ENCODE measurements around the gene IGF1R.

Gene IGF1R

DNA sequence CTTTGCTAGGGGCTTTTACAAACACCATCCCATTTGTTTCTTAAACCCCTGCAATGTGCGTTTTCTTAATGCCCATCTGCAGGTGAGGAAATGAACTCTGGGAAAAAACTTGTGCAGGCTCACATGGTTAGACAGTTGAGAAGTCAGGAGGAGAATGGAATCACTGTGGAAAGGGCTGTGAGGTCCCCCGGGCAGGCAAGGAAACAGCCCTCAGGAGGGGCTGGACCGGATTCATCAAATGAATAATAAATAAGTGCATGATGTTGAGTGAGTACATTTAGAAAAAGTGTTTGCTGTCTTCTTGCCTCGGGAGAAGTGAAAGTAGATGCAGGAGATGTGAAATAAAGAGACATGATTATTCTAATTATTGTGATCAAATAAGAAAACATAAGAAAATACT lies 282.7 kb downstream of the IGF1R start:
- no peaks in the 10 kb centered on the region for H3K79me2 ChIP-seq (ENCODE audit: insufficient read depth, low read length)
- TF ChIP-seq EZH2phosphoT487 (conservative IDR thresholded peaks at IDR 0.05; ENCODE audit: low read length) = no peak
- TF ChIP-seq, protein P1, sequence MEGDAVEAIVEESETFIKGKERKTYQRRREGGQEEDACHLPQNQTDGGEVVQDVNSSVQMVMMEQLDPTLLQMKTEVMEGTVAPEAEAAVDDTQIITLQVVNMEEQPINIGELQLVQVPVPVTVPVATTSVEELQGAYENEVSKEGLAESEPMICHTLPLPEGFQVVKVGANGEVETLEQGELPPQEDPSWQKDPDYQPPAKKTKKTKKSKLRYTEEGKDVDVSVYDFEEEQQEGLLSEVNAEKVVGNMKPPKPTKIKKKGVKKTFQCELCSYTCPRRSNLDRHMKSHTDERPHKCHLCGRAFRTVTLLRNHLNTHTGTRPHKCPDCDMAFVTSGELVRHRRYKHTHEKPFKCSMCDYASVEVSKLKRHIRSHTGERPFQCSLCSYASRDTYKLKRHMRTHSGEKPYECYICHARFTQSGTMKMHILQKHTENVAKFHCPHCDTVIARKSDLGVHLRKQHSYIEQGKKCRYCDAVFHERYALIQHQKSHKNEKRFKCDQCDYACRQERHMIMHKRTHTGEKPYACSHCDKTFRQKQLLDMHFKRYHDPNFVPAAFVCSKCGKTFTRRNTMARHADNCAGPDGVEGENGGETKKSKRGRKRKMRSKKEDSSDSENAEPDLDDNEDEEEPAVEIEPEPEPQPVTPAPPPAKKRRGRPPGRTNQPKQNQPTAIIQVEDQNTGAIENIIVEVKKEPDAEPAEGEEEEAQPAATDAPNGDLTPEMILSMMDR (IDR thresholded peaks at IDR 0.05; ENCODE audit: insufficient read depth, low read length, poor library complexity, severe bottlenecking) = no peak
- no peak overlapping the region for H3K9ac ChIP-seq (ENCODE audit: low read length)
- no peak overlapping the region for H2AFZ ChIP-seq (ENCODE audit: low read depth, low read length, severe bottlenecking)
- H3K27me3 ChIP-seq (ENCODE audit: low read length) = no peaks in the 10 kb centered on the region
- no peaks in the 10 kb centered on the region for H3K9me2 ChIP-seq (replicated peaks; ENCODE audit: insufficient read depth, low read length)
- H3K36me3 ChIP-seq (ENCODE audit: low read length) = no peaks in the 10 kb centered on the region
- H3K27ac ChIP-seq (ENCODE audit: low read depth, low read length) = no peak overlapping the region
- H3K4me3 ChIP-seq (ENCODE audit: insufficient read depth, low read length, poor library complexity, severe bottlenecking) = no peak overlapping the region
- H3K4me2 ChIP-seq (ENCODE audit: low read depth, low read length, poor library complexity, severe bottlenecking) = no peak overlapping the region
- H3K9me3 ChIP-seq (ENCODE audit: insufficient read depth, low read length) = no peaks in the 10 kb centered on the region
- no peaks in the 10 kb centered on the region for H4K20me1 ChIP-seq (ENCODE audit: low read depth, low read length)
- no peaks in the 10 kb centered on the region for H3F3A ChIP-seq (ENCODE audit: insufficient read depth)

DNA sequence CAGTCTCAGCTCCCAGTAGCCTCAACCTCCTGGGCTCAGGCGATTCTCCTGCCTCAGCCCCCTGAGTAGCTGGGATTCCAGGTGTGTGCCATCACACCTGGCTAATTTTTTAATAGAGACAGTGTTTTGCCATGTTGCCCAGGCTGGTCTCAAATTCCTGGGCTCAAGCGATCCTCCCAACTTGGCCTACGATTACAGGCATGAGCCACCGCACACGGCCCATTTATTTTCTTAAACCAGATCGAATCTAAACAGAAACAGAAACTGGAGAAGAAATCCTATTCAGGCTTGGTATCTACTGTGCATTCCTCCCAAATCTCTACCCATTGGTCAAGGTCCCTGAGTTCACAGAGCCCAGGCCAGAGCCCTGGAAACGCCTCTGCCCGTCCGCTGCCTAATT lies 285.1 kb downstream of the IGF1R start:
- TF ChIP-seq EZH2phosphoT487 (conservative IDR thresholded peaks at IDR 0.05; ENCODE audit: low read length) = no peak
- Histone ChIP-seq H3K27me3 (ENCODE audit: low read length) (no peaks in the 10 kb centered on the region), H3K4me3 (ENCODE audit: insufficient read depth, low read length, poor library complexity, severe bottlenecking) (no peak overlapping the region), H3K9me3 (ENCODE audit: insufficient read depth, low read length) (no peaks in the 10 kb centered on the region), H3K4me2 (ENCODE audit: low read depth, low read length, poor library complexity, severe bottlenecking) (no peak overlapping the region), H3K9ac (ENCODE audit: low read length) (no peak overlapping the region), H2AFZ (ENCODE audit: low read depth, low read length, severe bottlenecking) (no peak overlapping the region), H3K27ac (ENCODE audit: low read depth, low read length) (no peak overlapping the region), H4K20me1 (ENCODE audit: low read depth, low read length) (no peaks in the 10 kb centered on the region), H3K9me2 (replicated peaks; ENCODE audit: insufficient read depth, low read length) (no peaks in the 10 kb centered on the region), H3K79me2 (ENCODE audit: insufficient read depth, low read length) (no peaks in the 10 kb centered on the region), H3K36me3 (ENCODE audit: low read length) (no peaks in the 10 kb centered on the region), H3F3A (ENCODE audit: insufficient read depth) (no peaks in the 10 kb centered on the region)

DNA sequence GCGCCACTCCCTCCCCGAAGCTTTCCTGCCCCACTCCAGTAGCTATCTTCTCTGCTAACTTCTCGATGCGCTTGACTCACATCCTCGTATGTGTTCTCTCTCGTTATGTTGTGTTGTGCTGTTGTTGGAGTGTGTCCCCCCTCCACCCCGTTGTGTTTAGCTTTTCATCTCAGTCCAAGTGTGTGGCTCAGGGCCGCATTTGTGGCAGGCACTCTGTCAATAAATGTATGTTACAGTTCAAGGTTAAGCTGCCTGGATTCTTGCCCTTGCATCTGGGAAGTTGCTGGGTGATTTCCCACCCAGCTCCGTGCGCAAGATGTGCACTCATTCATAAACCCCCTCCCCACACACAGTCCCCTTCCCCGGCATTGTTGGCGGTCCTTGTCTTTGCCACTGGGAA lies 287.4 kb downstream of the IGF1R start:
- H3K4me3 ChIP-seq (ENCODE audit: insufficient read depth, low read length, poor library complexity, severe bottlenecking) = no peak overlapping the region
- no peaks in the 10 kb centered on the region for H4K20me1 ChIP-seq (ENCODE audit: low read depth, low read length)
- no peaks in the 10 kb centered on the region for H3K79me2 ChIP-seq (ENCODE audit: insufficient read depth, low read length)
- TF ChIP-seq, protein P1 (IDR thresholded peaks at IDR 0.05; ENCODE audit: insufficient read depth, low read length, poor library complexity, severe bottlenecking) = no peak
- no peaks in the 10 kb centered on the region for H3K9me3 ChIP-seq (ENCODE audit: insufficient read depth, low read length)
- no peaks in the 10 kb centered on the region for H3K36me3 ChIP-seq (ENCODE audit: low read length)
- no peak overlapping the region for H3K4me2 ChIP-seq (ENCODE audit: low read depth, low read length, poor library complexity, severe bottlenecking)
- H2AFZ ChIP-seq (ENCODE audit: low read depth, low read length, severe bottlenecking) = no peak overlapping the region
- H3K27ac ChIP-seq (ENCODE audit: low read depth, low read length) = no peak overlapping the region
- H3K27me3 ChIP-seq (ENCODE audit: low read length) = no peaks in the 10 kb centered on the region
- no peaks in the 10 kb centered on the region for H3K9me2 ChIP-seq (replicated peaks; ENCODE audit: insufficient read depth, low read length)
- no peak overlapping the region for H3K9ac ChIP-seq (ENCODE audit: low read length)
- H3F3A ChIP-seq (ENCODE audit: insufficient read depth) = no peaks in the 10 kb centered on the region

DNA sequence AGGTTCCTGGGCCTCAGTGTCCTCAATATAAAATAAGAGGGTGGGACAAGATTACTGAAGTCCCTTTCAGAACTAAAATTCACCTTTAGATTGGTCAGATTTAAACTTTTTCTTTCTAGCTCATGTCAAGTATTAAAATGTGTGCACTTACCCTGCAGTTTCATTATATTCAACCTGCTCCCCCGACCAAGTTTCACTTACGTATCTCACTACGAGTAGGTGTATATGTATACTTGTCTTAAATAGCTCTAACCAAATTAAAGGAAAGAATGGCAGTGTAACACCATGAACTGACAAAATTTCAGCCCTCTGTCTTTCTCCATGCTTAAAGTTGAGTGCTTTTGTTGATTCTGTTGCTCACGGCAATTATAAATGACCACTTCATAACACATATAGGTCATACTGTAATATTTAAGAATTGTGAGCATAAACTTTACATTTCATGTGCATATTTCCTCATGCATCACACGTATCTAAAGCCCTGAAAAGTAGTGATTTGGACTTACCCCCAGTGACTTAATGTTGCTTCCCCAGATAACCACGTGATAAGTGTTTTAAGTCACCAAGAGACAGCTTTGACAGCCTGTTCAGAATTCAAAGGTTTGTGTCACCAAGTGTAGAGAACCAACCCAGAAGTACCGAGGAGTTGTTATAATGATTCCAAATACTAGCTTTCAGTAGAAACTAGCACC lies 289.2 kb downstream of the IGF1R start:
- no peaks in the 10 kb centered on the region for H3K9me2 ChIP-seq (replicated peaks; ENCODE audit: insufficient read depth, low read length)
- no peak overlapping the region for H2AFZ ChIP-seq (ENCODE audit: low read depth, low read length, severe bottlenecking)
- H4K20me1 ChIP-seq (ENCODE audit: low read depth, low read length) = no peaks in the 10 kb centered on the region
- TF ChIP-seq, protein P1 (IDR thresholded peaks at IDR 0.05; ENCODE audit: insufficient read depth, low read length, poor library complexity, severe bottlenecking) = no peak
- no peak for TF ChIP-seq EZH2phosphoT487 (conservative IDR thresholded peaks at IDR 0.05; ENCODE audit: low read length)
- H3K9ac ChIP-seq (ENCODE audit: low read length) = no peak overlapping the region
- H3K4me3 ChIP-seq (ENCODE audit: insufficient read depth, low read length, poor library complexity, severe bottlenecking) = no peak overlapping the region
- no peaks in the 10 kb centered on the region for H3F3A ChIP-seq (ENCODE audit: insufficient read depth)
- no peaks in the 10 kb centered on the region for H3K36me3 ChIP-seq (ENCODE audit: low read length)
- no peak overlapping the region for H3K4me2 ChIP-seq (ENCODE audit: low read depth, low read length, poor library complexity, severe bottlenecking)
- no peaks in the 10 kb centered on the region for H3K79me2 ChIP-seq (ENCODE audit: insufficient read depth, low read length)
- no peaks in the 10 kb centered on the region for H3K27me3 ChIP-seq (ENCODE audit: low read length)
- H3K9me3 ChIP-seq (ENCODE audit: insufficient read depth, low read length) = no peaks in the 10 kb centered on the region
- H3K27ac ChIP-seq (ENCODE audit: low read depth, low read length) = no peak overlapping the region
